Endothelial cell of umbilical vein (primary cell): ENCODE data around the gene RNF112. TPM values are rescaled to one million over a fixed set of nuclear protein-coding genes. Genes with fewer than 3 reads are reported as not detected.
A peak's percentile ranks its signal among the peaks of the same experiment; 100 is the strongest.

Experiments used
- BruUV-seq: library from RNA; stranded (reverse); fragments of 400-500 nt; replicated peaks from 2 replicates; lab custom pipeline; 2021; lab: Mats Ljungman, UMichigan
- CTCF ChIA-PET: fragments of 300-600, 350-600 bp; sonication (Branson Sonifier 250); formaldehyde crosslinking; loops from one replicate; lab custom pipeline; 2021; ENCODE audit warnings: antibody characterized with exemption, inconsistent platforms; lab: Charles Lee
- POLR2A ChIA-PET: fragments of 300-600, 350-600 bp; sonication (Branson Sonifier 250); formaldehyde crosslinking; loops from one replicate; lab custom pipeline; 2021; ENCODE audit warnings: antibody characterized with exemption, inconsistent platforms; lab: Charles Lee
- DNase-seq: peaks from one replicate; pipeline ENCODE4 v3.0.0-alpha.2; 2011; ENCODE audit warnings: low read depth, low spot score
- FAIRE-seq: peaks from 2 replicates; lab custom pipeline; 2011; peaks lifted over from hg19 to GRCh38; lab: Jason Lieb, UNC
- H2AFZ ChIP-seq: 2 replicates; pipeline ENCODE4 v1.6.0; 2012; ENCODE audit warnings: low read depth, low read length, control low read depth, inconsistent platforms
- H3K27ac ChIP-seq: 2 replicates; pipeline ENCODE4 v1.5.1; 2011; ENCODE audit warnings: low read depth, mild to moderate bottlenecking, control low read depth, low read length, moderate library complexity; ENCODE audit not compliant: insufficient read depth
- H3K27me3 ChIP-seq, 2 experiments: 2 replicates each; pipeline versions ENCODE4 v1.6.0 to v1.6.1; 2011; ENCODE audit warnings: low read length in 2 of 2, mixed read lengths in 1 of 2; ENCODE audit not compliant: control insufficient read depth in 2 of 2, insufficient read depth in 2 of 2
- H3K36me3 ChIP-seq, 2 experiments: 2 replicates in 1 of 2; 3 replicates in 1 of 2; pipeline ENCODE4 v1.5.1; 2011; ENCODE audit warnings: low read length in 2 of 2, mild to moderate bottlenecking in 1 of 2, moderate library complexity in 1 of 2; ENCODE audit not compliant: control insufficient read depth in 2 of 2, insufficient read depth in 2 of 2; ENCODE audit errors: extremely low read depth in 1 of 2
- H3K4me1 ChIP-seq: 3 replicates; pipeline ENCODE4 v1.5.1; 2011; ENCODE audit warnings: mild to moderate bottlenecking, low read length; ENCODE audit not compliant: control insufficient read depth, insufficient read depth; ENCODE audit errors: extremely low read depth
- H3K4me2 ChIP-seq: 2 replicates; pipeline ENCODE4 v1.6.1; 2011; ENCODE audit warnings: low read length, control low read depth, mixed read lengths; ENCODE audit not compliant: insufficient read depth
- H3K4me3 ChIP-seq, 3 experiments: fragments of 200-600 bp in 1 of 3; sonication (generic), shearing (Covaris generic) in 1 of 3; replicated peaks in 1 of 3; 2 replicates each; pipeline ENCODE4 v1.5.1; 2011 to 2016; ENCODE audit warnings: control low read depth in 3 of 3, low read length in 3 of 3, mild to moderate bottlenecking in 2 of 3, inconsistent platforms in 1 of 3, low read depth in 1 of 3, moderate library complexity in 1 of 3; ENCODE audit not compliant: insufficient read depth in 1 of 3
- H3K79me2 ChIP-seq: 2 replicates; pipeline ENCODE4 v1.6.0; 2012; ENCODE audit warnings: low read length, inconsistent platforms; ENCODE audit not compliant: control insufficient read depth, insufficient read depth
- H3K9ac ChIP-seq: replicated peaks from 2 replicates; pipeline ENCODE3; 2011; ENCODE audit warnings: low read length, control low read depth; ENCODE audit not compliant: insufficient read depth; ENCODE audit errors: extremely low read depth
- H3K9me1 ChIP-seq: replicated peaks from 3 replicates; pipeline ENCODE4 v1.6.0; 2011; ENCODE audit warnings: mild to moderate bottlenecking, low read length; ENCODE audit not compliant: control insufficient read depth, insufficient read depth; ENCODE audit errors: extremely low read depth
- H3K9me3 ChIP-seq: replicated peaks from 2 replicates; pipeline ENCODE4 v1.5.1; 2012; ENCODE audit warnings: low read length, inconsistent platforms; ENCODE audit not compliant: control insufficient read depth, insufficient read depth
- H4K20me1 ChIP-seq: replicated peaks from 2 replicates; pipeline ENCODE3; 2011; ENCODE audit warnings: mild to moderate bottlenecking, low read length; ENCODE audit not compliant: control insufficient read depth, insufficient read depth; ENCODE audit errors: extremely low read depth
- EZH2 ChIP-seq: IDR thresholded peaks from 2 replicates; pipeline ENCODE4 v1.6.1; 2012; ENCODE audit warnings: borderline replicate concordance, low read depth, mild to moderate bottlenecking, moderate library complexity, low read length, inconsistent platforms; ENCODE audit not compliant: severe bottlenecking
- FOS ChIP-seq: IDR thresholded peaks from 2 replicates; pipeline ENCODE4 v1.6.1; 2011; ENCODE audit warnings: mild to moderate bottlenecking, low read length, moderate library complexity, borderline replicate concordance; ENCODE audit not compliant: insufficient read depth
- GATA2 ChIP-seq: IDR thresholded peaks from 2 replicates; pipeline ENCODE4 v1.7.0; 2011; ENCODE audit warnings: low read depth, mild to moderate bottlenecking, moderate library complexity, mixed read lengths, low read length; ENCODE audit not compliant: insufficient read length, insufficient read depth
- JUN ChIP-seq: IDR thresholded peaks from 2 replicates; pipeline ENCODE4 v1.6.1; 2011; ENCODE audit warnings: borderline replicate concordance, low read depth; ENCODE audit not compliant: insufficient read length, insufficient read depth
- MAX ChIP-seq: IDR thresholded peaks from 2 replicates; pipeline ENCODE4 v1.6.1; 2011; ENCODE audit not compliant: insufficient read depth, insufficient read length
- MYC ChIP-seq: IDR thresholded peaks from one replicate; pipeline ENCODE4 v1.6.1; 2011; ENCODE audit warnings: mild to moderate bottlenecking, low read depth, low read length
- POLR2A ChIP-seq: IDR thresholded peaks from 2 replicates; pipeline ENCODE4 v1.6.1; 2012; ENCODE audit warnings: low read depth, mild to moderate bottlenecking, control low read depth, low read length
- POLR2AphosphoS5 ChIP-seq: IDR thresholded peaks from 2 replicates; pipeline ENCODE4 v1.6.1; 2012; ENCODE audit warnings: low read depth, mild to moderate bottlenecking, control low read depth, low read length, moderate library complexity; ENCODE audit not compliant: insufficient read depth
- dilution Hi-C: fragments of 300-500 bp; cut with MboI; formaldehyde crosslinking; loops from one replicate; pipeline ENCODE4 v1.15.0; 2019; ENCODE audit warnings: low sequenced_read_pairs; ENCODE audit not compliant: extremely low pct_ligation_motif_present
- intact Hi-C: fragments of 100-400 bp; cut with micrococcal nuclease; formaldehyde crosslinking; loops from one replicate; pipeline ENCODE4 v1.10.0; 2022
- polyA plus RNA-seq, 4 experiments: library from polyadenylated mRNA; depleted of rRNA in 3 of 4; stranded (reverse) in 3 of 4; unstranded in 1 of 4; fragments of >200 nt; gene quantifications; 2 replicates each; pipeline versions ENCODE4 v1.2.1 to v1.2.3, GENCODE V29; 2011 to 2012; ENCODE audit warnings: missing spikeins in 1 of 4
- total RNA-seq: library from RNA; stranded (reverse); gene quantifications from 2 replicates; pipeline ENCODE4 v1.2.3, GENCODE V29; 2021
- TF ChIP-seq, protein P1 (sequence below), 2 donors: IDR thresholded peaks; 1 replicate in 1 of 2; 2 replicates in 1 of 2; pipeline ENCODE4 v1.5.1; 2011; ENCODE audit warnings: low read length in 2 of 2, mild to moderate bottlenecking in 2 of 2, moderate library complexity in 2 of 2, control low read depth in 1 of 2, inconsistent platforms in 1 of 2, low read depth in 1 of 2; ENCODE audit not compliant: insufficient read depth in 1 of 2; ENCODE audit errors: extremely low read depth in 1 of 2

The RNF112 gene
- total and polyA plus RNA-seq, 2 donors (not counting 3 experiments of a cell fraction or from before 2014, with no cell fraction given): 0.06 to 0.11 TPM

DNA sequence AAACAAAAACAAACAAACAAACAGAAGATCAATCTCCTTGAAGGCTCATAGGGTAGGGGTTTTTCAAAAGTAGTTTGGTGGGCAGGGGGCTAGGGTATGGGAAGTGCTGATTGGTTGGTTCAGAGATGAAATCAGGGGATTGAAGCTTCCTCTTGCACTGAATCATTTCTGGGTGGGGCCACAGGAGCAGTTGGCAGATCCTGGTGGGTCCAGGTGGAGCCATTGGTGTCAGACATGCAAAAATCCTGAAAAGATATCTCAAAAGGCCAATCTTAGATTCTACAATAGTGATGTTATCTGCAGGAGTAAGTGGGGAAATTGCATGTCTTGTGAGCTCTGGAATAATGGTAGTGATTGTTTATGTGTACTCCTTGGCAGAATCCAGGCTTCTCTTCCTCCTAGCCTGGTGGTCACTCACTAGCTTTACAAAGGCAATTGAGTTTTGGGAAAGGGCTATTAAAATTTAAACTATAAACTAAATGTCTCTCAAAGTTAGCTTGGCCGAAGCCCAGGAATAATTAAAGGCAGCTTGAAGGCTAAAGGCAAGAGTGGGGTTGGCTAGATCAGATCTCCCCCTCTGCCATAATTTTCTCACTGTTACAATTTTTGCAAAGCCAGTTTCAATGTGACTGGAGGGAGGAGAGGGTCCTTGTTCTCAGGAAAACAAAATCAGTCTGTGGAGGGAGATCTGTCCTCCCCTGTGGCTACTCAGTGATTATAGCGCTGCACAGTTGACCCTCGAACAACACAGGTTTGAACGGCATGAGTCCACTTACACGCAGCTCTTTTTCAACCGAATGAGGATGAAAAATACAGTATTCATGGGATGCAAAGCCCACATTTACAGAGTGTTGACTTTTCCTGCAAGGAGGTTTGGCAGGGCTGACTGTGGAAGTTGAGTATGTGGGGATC is 45.2 kb downstream of the RNF112 start:
- intact Hi-C loops: no loop called here
- H3K4me3 ChIP-seq: no peak overlapping the region
- TF ChIP-seq POLR2A (no peak), GATA2 (no peak), POLR2AphosphoS5 (no peak), JUN (no peak), EZH2 (no peak), FOS (no peak), MAX (no peak), MYC (no peak)
- TF ChIP-seq, protein P1, sequence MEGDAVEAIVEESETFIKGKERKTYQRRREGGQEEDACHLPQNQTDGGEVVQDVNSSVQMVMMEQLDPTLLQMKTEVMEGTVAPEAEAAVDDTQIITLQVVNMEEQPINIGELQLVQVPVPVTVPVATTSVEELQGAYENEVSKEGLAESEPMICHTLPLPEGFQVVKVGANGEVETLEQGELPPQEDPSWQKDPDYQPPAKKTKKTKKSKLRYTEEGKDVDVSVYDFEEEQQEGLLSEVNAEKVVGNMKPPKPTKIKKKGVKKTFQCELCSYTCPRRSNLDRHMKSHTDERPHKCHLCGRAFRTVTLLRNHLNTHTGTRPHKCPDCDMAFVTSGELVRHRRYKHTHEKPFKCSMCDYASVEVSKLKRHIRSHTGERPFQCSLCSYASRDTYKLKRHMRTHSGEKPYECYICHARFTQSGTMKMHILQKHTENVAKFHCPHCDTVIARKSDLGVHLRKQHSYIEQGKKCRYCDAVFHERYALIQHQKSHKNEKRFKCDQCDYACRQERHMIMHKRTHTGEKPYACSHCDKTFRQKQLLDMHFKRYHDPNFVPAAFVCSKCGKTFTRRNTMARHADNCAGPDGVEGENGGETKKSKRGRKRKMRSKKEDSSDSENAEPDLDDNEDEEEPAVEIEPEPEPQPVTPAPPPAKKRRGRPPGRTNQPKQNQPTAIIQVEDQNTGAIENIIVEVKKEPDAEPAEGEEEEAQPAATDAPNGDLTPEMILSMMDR (IDR thresholded peaks at IDR 0.05; ENCODE audit: extremely low read depth in 1 of 2, insufficient read depth in 1 of 2, low read depth in 1 of 2, low read length in 2 of 2): no peak
- no peaks in the 10 kb centered on the region for H3K4me1 ChIP-seq
- no peak overlapping the region for H3K9ac ChIP-seq
- H3K4me2 ChIP-seq: no peak overlapping the region
- no peaks in the 10 kb centered on the region for H3K9me3 ChIP-seq
- no peaks in the 10 kb centered on the region for H4K20me1 ChIP-seq
- no peaks in the 10 kb centered on the region for H3K36me3 ChIP-seq
- H2AFZ ChIP-seq: no peak overlapping the region
- H3K79me2 ChIP-seq: no peaks in the 10 kb centered on the region
- ChIA-PET CTCF (interaction anchor here (1.3 to 1.4 kb wide), 2 partner anchors 9 to 78 kb away, joined by 4 to 7 read pairs; partner anchors contain the start of gene MAPK7), POLR2A (no interaction called here)
- FAIRE-seq (peak; percentile 62), DNase-seq (no peak)
- dilution Hi-C loops: no loop called here
- H3K9me1 ChIP-seq: no peaks in the 10 kb centered on the region
- no TSS peak for BruUV-seq
- H3K27me3 ChIP-seq: peaks cover 0 to 4% of the 10 kb centered on the region in 2 experiments
- no peak overlapping the region for H3K27ac ChIP-seq
